WTC11 (cell line): Measurements from ENCODE around the gene OSBPL6. TPM values are rescaled to one million over a fixed set of nuclear protein-coding genes. Genes with fewer than 3 reads are reported as not detected.

Experiments
- ATAC-seq: fragments of 200-7000 bp; cut with Tn5 transposase; 2 replicates; pipeline ENCODE4 v1.10.0; 2021; ENCODE audit warnings: mild to moderate bottlenecking, moderate library complexity
- CTCF ChIA-PET: fragments of 300-600 bp; sonication (Branson Sonifier 250); formaldehyde crosslinking; loops from one replicate; lab custom pipeline; 2021; ENCODE audit warnings: antibody characterized with exemption; lab: Charles Lee
- POLR2A ChIA-PET: fragments of 350-600 bp; sonication (Branson Sonifier 250); formaldehyde crosslinking; loops from one replicate; lab custom pipeline; 2021; ENCODE audit warnings: antibody characterized with exemption; lab: Charles Lee
- DNase-seq: peaks from one replicate; pipeline ENCODE4 v3.0.0; 2021; ENCODE audit warnings: low spot score
- H3K27ac Mint-ChIP-seq: 2 replicates; pipeline ENCODE4 v1.8.0; 2021; ENCODE audit warnings: mixed read lengths
- H3K27me3 Mint-ChIP-seq: 2 replicates; pipeline ENCODE4 v1.8.0; 2021; ENCODE audit warnings: low read depth, mild to moderate bottlenecking, moderate library complexity, mixed read lengths
- H3K36me3 Mint-ChIP-seq: 2 replicates; pipeline ENCODE4 v1.8.0; 2021; ENCODE audit warnings: mixed read lengths
- H3K4me1 Mint-ChIP-seq: 2 replicates; pipeline ENCODE4 v1.8.0; 2022; ENCODE audit warnings: mixed read lengths
- H3K4me3 Mint-ChIP-seq: 2 replicates; pipeline ENCODE4 v1.8.0; 2021; ENCODE audit warnings: mild to moderate bottlenecking, moderate library complexity, mixed read lengths
- H3K9me3 Mint-ChIP-seq: 2 replicates; pipeline ENCODE4 v1.8.0; 2021; ENCODE audit warnings: mixed read lengths
- AR ChIP-seq: fragments of 250-450 bp; sonication (Bioruptor Pico); IDR thresholded peaks from 2 replicates; pipeline ENCODE4 v1.9.0; 2021; ENCODE audit warnings: mild to moderate bottlenecking
- GABPB1 ChIP-seq: sonication (generic); formaldehyde crosslinking; IDR thresholded peaks from 2 replicates; pipeline ENCODE4 v1.8.1; 2023; ENCODE audit warnings: mild to moderate bottlenecking, missing genetic modification reagents
- IRF1 ChIP-seq: sonication (generic); formaldehyde crosslinking; IDR thresholded peaks from 2 replicates; pipeline ENCODE4 v1.8.0; 2023; ENCODE audit warnings: missing genetic modification reagents
- JAZF1 ChIP-seq: fragments of 250-450 bp; sonication (Bioruptor Pico); IDR thresholded peaks from 2 replicates; pipeline ENCODE4 v1.9.0; 2021; ENCODE audit warnings: moderate library complexity, mild to moderate bottlenecking, inconsistent platforms
- NR2C2 ChIP-seq: sonication (generic); formaldehyde crosslinking; IDR thresholded peaks from 2 replicates; pipeline ENCODE4 v1.8.0; 2022; ENCODE audit warnings: mild to moderate bottlenecking, missing genetic modification reagents
- TCF7 ChIP-seq: sonication (generic); formaldehyde crosslinking; IDR thresholded peaks from 2 replicates; pipeline ENCODE4 v1.8.0; 2022; ENCODE audit warnings: mild to moderate bottlenecking, low read depth, missing genetic modification reagents, moderate library complexity
- TP53 ChIP-seq: sonication (generic); formaldehyde crosslinking; IDR thresholded peaks from 2 replicates; pipeline ENCODE4 v1.8.1; 2023; ENCODE audit warnings: mild to moderate bottlenecking, missing genetic modification reagents
- ZBTB43 ChIP-seq: sonication (generic); formaldehyde crosslinking; IDR thresholded peaks from 2 replicates; pipeline ENCODE4 v1.8.1; 2023; ENCODE audit warnings: mild to moderate bottlenecking, missing genetic modification reagents
- ZNF138 ChIP-seq: sonication (generic); formaldehyde crosslinking; conservative IDR thresholded peaks from 2 replicates; pipeline ENCODE4 v1.8.1; 2022; ENCODE audit warnings: mild to moderate bottlenecking, moderate library complexity, missing genetic modification reagents
- ZNF219 ChIP-seq: sonication (generic); formaldehyde crosslinking; IDR thresholded peaks from 2 replicates; pipeline ENCODE4 v1.8.0; 2023; ENCODE audit warnings: missing genetic modification reagents, mild to moderate bottlenecking, borderline replicate concordance
- ZNF317 ChIP-seq: sonication (generic); formaldehyde crosslinking; IDR thresholded peaks from 2 replicates; pipeline ENCODE4 v1.8.1; 2023; ENCODE audit warnings: low read depth, mild to moderate bottlenecking, moderate library complexity, missing genetic modification reagents, borderline replicate concordance
- ZNF512 ChIP-seq: sonication (generic); formaldehyde crosslinking; IDR thresholded peaks from 2 replicates; pipeline ENCODE4 v1.8.1; 2022; ENCODE audit warnings: missing genetic modification reagents, borderline replicate concordance
- total RNA-seq: library from RNA; stranded (reverse); gene quantifications from 3 replicates; pipeline ENCODE4 v1.2.3, GENCODE V29; 2021

The OSBPL6 gene
- total RNA-seq, 1 experiment from 2014 or later, result 9.2 TPM

- POLR2A ChIA-PET, result no interaction called here
- Mint-ChIP-seq H3K27ac (peak overlapping the region; percentile 62; the same call in 1 of the 2 replicates), H3K9me3 (no peaks in the 10 kb centered on the region), H3K4me3 (no peak overlapping the region), H3K27me3 (no peaks in the 10 kb centered on the region), H3K36me3 (no peaks in the 10 kb centered on the region), H3K4me1 (peaks cover 9% of the 10 kb centered on the region)
- TF ChIP-seq NR2C2 (CRISPR knock-in tag), result no peak
- DNase-seq (no peak), ATAC-seq (no peak)
- CTCF ChIA-PET, result no interaction called here
Observed at GRCh38 chr2:178241844-178242551, 47.7 kb downstream of the OSBPL6 start.

GRCh38 chr2:178242552-178242883 is 48.2 kb downstream of the OSBPL6 start:
- no peak for ATAC-seq

More at GRCh38 chr2:178242552-178242883, 48.2 kb downstream of the OSBPL6 start:
- DNase-seq, result no peak
- H3K36me3 Mint-ChIP-seq, result no peaks in the 10 kb centered on the region
- POLR2A ChIA-PET, result no interaction called here
- H3K27ac Mint-ChIP-seq, result no peak overlapping the region
- CTCF ChIA-PET, result no interaction called here
- TF ChIP-seq IRF1 (CRISPR knock-in tag) (no peak), NR2C2 (CRISPR knock-in tag) (no peak), TCF7 (CRISPR knock-in tag) (no peak), AR (CRISPR knock-in tag) (no peak), ZNF512 (CRISPR knock-in tag) (no peak), TP53 (CRISPR knock-in tag) (no peak), JAZF1 (CRISPR knock-in tag) (no peak), ZNF317 (CRISPR knock-in tag) (no peak), ZBTB43 (no peak), ZNF138 (CRISPR knock-in tag) (no peak), GABPB1 (no peak), ZNF219 (CRISPR knock-in tag) (no peak)
- TF ChIP-seq, all 79 proteins: peak for 0
- peaks cover 12% of the 10 kb centered on the region for H3K4me1 Mint-ChIP-seq
- no peaks in the 10 kb centered on the region for H3K27me3 Mint-ChIP-seq
- H3K4me3 Mint-ChIP-seq, result no peak overlapping the region
- no peaks in the 10 kb centered on the region for H3K9me3 Mint-ChIP-seq
